Measurements from ENCODE around the gene ARPC1A. TPM values are rescaled to one million over a fixed set of nuclear protein-coding genes. Genes with fewer than 3 reads are reported as not detected.
A peak's percentile ranks its signal among the peaks of the same experiment; 100 is the strongest.
"Not testable (repeated sequence)": the region's sequence is repeated elsewhere in the genome, so short reads cannot be mapped to it uniquely, and the experiment has no call there.

ARPC1A gene
- polyA plus RNA-seq, 1 donor from 2014 or later, result 154 TPM

- not testable (repeated sequence) for H3K9me2 ChIP-seq (ENCODE audit: insufficient read depth, low read length); H3K9me3 ChIP-seq (ENCODE audit: low read length); H2AFZ ChIP-seq (ENCODE audit: low read depth, low read length); H4K20me1 ChIP-seq (ENCODE audit: insufficient read depth); H3K36me3 ChIP-seq (ENCODE audit: insufficient read depth, low read length); H3K9ac ChIP-seq (ENCODE audit: low read length); H3F3A ChIP-seq (ENCODE audit: insufficient read depth, low read length, poor library complexity, severe bottlenecking); H3K27ac ChIP-seq (ENCODE audit: low read length); H3K4me3 ChIP-seq (ENCODE audit: low read length); H3K27me3 ChIP-seq (ENCODE audit: insufficient read depth, low read depth, low read length); H3K4me2 ChIP-seq (ENCODE audit: low read length)
- H3K79me2 ChIP-seq (replicated peaks; ENCODE audit: insufficient read depth, low read length), result peaks cover 12% of the 10 kb centered on the region
- TF ChIP-seq SMC3 (conservative IDR thresholded peaks at IDR 0.05; ENCODE audit: poor library complexity) (peak; percentile 44), CTCF (IDR thresholded peaks at IDR 0.05; ENCODE audit: poor library complexity, severe bottlenecking) (peak; percentile 38)
Measured at GRCh38 chr7:99415513-99416127, 89.9 kb downstream of the ARPC1A start.

Other genes starting within 250 kb of the ARPC1A start
- gene SMURF1, start 181.8 kb upstream of the ARPC1A start, polyA plus RNA-seq, result 22.9 and 27.3 TPM in 2 replicates
- gene KPNA7, start 117.8 kb upstream of the ARPC1A start, polyA plus RNA-seq, result not detected in 2 replicates
- not detected in 2 replicates for gene MYH16, start 53.1 kb upstream of the ARPC1A start, polyA plus RNA-seq
- 1.7 and 3.6 TPM in 2 replicates for gene ARPC1B, start 48.8 kb downstream of the ARPC1A start, polyA plus RNA-seq
- 185 and 212 TPM in 2 replicates for gene PDAP1, start 82.7 kb downstream of the ARPC1A start, polyA plus RNA-seq
- 200 and 251 TPM in 2 replicates for gene BUD31, start 83.1 kb downstream of the ARPC1A start, polyA plus RNA-seq
- 4.0 and 5.7 TPM in 2 replicates for gene PTCD1, start 112.9 kb downstream of the ARPC1A start, polyA plus RNA-seq
- 209 and 238 TPM in 2 replicates for gene CPSF4, start 113.0 kb downstream of the ARPC1A start, polyA plus RNA-seq
- 1,790 and 1,998 TPM in 2 replicates for gene ATP5MF, start 140.3 kb downstream of the ARPC1A start, polyA plus RNA-seq
- gene ZNF789, start 147.0 kb downstream of the ARPC1A start, polyA plus RNA-seq, result 49.9 and 59.8 TPM in 2 replicates
- 9.5 and 11.2 TPM in 2 replicates for gene ZNF394, start 174.4 kb downstream of the ARPC1A start, polyA plus RNA-seq
- 18.6 and 21.8 TPM in 2 replicates for gene ZKSCAN5, start 178.8 kb downstream of the ARPC1A start, polyA plus RNA-seq
- gene FAM200A, start 226.2 kb downstream of the ARPC1A start, polyA plus RNA-seq, result 21.7 and 24.0 TPM in 2 replicates
- 89.0 and 92.8 TPM in 2 replicates for gene ZNF655, start 232.7 kb downstream of the ARPC1A start, polyA plus RNA-seq

All from neural cell (in vitro differentiated cells).